HG02571 (cell line): ENCODE data around the gene NUB1.
"Not testable (repeated sequence)": the region's sequence is repeated elsewhere in the genome, so short reads cannot be mapped to it uniquely, and the experiment has no call there.

Source experiments
- ATAC-seq: cut with Tn5 transposase; IDR thresholded peaks from one replicate; pipeline ENCODE4 v1.9.1; 2021; ENCODE audit warnings: mild to moderate bottlenecking, moderate library complexity; ENCODE audit not compliant: unreplicated experiment

Gene NUB1

GRCh38 chr7:151341357-151342101, at the start of gene NUB1:
TSS of gene NUB1 (plus strand) at chr7:151341812. CDS start at chr7:151345350, 3,538 bp downstream.
- ATAC-seq, result peak; percentile 56

- no peak for ATAC-seq
These were observed 48.8 kb upstream of the NUB1 start for GRCh38 chr7:151292850-151293249.

- no peak for ATAC-seq
These were observed 45.2 kb upstream of the NUB1 start for GRCh38 chr7:151296202-151296992.

- no peak for ATAC-seq
These were observed 42.8 kb upstream of the NUB1 start for GRCh38 chr7:151298765-151299164.

- no peak for ATAC-seq
These were observed 42.1 kb upstream of the NUB1 start for GRCh38 chr7:151299530-151299929.

GRCh38 chr7:151299940-151300645, 41.5 kb upstream of the NUB1 start:
- no peak for ATAC-seq

- ATAC-seq, result no peak
These were observed 39.8 kb upstream of the NUB1 start for GRCh38 chr7:151301471-151302462.

GRCh38 chr7:151304251-151304650, 37.4 kb upstream of the NUB1 start:
- not testable (repeated sequence) for ATAC-seq

GRCh38 chr7:151304856-151305255, 36.8 kb upstream of the NUB1 start:
- ATAC-seq, result no peak

GRCh38 chr7:151306374-151306773, 35.2 kb upstream of the NUB1 start:
- no peak for ATAC-seq

GRCh38 chr7:151306860-151307259, 34.8 kb upstream of the NUB1 start:
- ATAC-seq, result no peak

GRCh38 chr7:151307536-151307935, 34.1 kb upstream of the NUB1 start:
- ATAC-seq, result no peak

GRCh38 chr7:151308256-151308655, 33.4 kb upstream of the NUB1 start:
- ATAC-seq, result no peak

- no peak for ATAC-seq
These were observed 32.8 kb upstream of the NUB1 start for GRCh38 chr7:151308791-151309190.

GRCh38 chr7:151309311-151309710, 32.3 kb upstream of the NUB1 start:
- ATAC-seq, result no peak

- no peak for ATAC-seq
These were observed 31.0 kb upstream of the NUB1 start for GRCh38 chr7:151310578-151310977.

GRCh38 chr7:151311294-151311864, 30.2 kb upstream of the NUB1 start:
- ATAC-seq, result no peak

- no peak for ATAC-seq
These were observed 29.3 kb upstream of the NUB1 start for GRCh38 chr7:151312356-151312755.

GRCh38 chr7:151312831-151313809, 28.5 kb upstream of the NUB1 start:
- no peak for ATAC-seq
